LNCAP (cell line): ENCODE measurements around the gene LMOD1.

Experiments used
- TF ChIP-seq, protein P1 (sequence below): fragments of 450-650 bp; IDR thresholded peaks from 2 replicates; pipeline ENCODE4 v1.5.1; 2017; ENCODE audit warnings: mild to moderate bottlenecking

LMOD1 gene

DNA sequence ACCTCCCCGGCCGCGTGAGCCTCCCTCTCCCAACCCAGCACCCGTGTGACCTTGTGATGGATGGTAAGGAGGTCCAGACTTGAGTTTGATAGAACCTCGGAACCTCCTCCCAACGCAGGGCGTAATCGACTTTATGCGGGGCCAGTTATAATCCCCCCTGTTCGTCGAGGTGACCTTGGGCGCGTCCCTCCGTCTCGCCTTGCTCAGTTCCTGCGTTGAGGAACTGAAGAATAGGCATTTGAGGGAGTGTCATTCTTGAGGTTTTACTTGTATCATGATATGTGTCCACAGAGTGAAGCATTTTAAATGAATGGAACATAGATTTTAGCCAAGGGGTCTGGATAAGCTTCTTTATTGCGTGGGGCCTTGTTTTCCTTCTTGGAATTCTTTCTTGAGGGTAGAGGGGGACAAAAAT, 9.4 kb upstream of the LMOD1 start:
- TF ChIP-seq, protein P1, sequence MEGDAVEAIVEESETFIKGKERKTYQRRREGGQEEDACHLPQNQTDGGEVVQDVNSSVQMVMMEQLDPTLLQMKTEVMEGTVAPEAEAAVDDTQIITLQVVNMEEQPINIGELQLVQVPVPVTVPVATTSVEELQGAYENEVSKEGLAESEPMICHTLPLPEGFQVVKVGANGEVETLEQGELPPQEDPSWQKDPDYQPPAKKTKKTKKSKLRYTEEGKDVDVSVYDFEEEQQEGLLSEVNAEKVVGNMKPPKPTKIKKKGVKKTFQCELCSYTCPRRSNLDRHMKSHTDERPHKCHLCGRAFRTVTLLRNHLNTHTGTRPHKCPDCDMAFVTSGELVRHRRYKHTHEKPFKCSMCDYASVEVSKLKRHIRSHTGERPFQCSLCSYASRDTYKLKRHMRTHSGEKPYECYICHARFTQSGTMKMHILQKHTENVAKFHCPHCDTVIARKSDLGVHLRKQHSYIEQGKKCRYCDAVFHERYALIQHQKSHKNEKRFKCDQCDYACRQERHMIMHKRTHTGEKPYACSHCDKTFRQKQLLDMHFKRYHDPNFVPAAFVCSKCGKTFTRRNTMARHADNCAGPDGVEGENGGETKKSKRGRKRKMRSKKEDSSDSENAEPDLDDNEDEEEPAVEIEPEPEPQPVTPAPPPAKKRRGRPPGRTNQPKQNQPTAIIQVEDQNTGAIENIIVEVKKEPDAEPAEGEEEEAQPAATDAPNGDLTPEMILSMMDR = no peak

DNA sequence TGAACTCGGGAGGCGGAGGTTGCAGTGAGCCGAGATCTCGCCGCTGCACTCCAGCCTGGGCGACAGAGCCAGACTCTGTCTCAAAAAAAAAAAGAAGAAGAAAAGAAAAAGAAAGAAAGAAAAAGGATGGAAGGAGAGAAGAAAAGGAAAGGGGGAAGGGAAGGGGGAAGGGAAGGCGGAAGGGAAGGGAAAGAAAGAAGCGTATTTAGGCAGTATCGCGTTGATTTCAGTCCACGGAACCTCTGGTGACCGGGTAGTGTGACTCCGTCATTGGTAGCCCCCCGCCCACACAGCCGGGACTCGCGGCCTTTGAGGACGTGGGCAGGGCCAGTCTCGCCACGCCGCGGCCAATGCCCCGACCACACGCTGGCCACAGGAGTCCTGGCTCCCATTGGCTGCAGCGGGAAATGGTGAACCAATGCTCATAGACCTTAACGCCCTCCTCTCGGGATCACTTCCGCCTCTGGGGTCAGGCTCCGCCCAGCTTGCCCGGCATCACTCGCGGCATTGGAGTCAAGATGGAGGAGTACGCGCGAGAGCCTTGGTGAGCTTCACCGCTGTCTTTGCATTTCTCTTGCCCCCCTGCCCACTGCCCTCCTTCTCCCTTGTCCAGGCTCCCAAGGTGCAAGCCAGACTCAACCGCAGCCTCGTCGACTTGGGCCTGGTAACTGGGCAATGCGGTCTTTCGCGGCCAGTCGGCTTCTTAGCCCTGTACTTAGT, 8.8 kb upstream of the LMOD1 start, which contains the start of gene TIMM17A:
TIMM17A (plus strand) TSS at position 495 of the 720 bp plus-strand sequence; CDS start at position 519, 24 bp downstream.
- TF ChIP-seq, protein P1 = no peak

GRCh38 chr1:201954263-201955008, 8.1 kb upstream of the LMOD1 start:
- TF ChIP-seq, protein P1 = no peak

DNA sequence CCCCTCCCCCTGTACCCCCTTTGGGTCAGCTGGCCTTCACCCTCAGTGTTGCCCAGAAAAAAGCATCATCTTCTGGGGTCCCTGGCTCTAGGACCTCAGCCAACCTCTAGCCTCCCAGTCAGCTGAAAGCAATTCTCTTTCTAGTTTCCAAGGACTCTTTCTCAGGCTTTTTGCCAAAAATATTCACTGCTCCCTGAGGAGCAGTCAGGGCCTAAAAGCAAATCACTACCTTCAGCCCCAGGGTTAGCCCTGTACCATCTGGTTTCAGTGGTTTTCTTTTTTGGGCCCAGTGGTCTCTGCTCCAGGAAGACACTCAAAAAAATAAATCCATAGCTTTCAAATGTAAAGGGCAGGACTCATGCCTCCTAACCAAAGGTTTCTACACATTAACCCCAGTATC, 3.1 kb upstream of the LMOD1 start:
- TF ChIP-seq, protein P1 = no peak

GRCh38 chr1:201947697-201948008, 1.3 kb upstream of the LMOD1 start:
- TF ChIP-seq, protein P1 = no peak

GRCh38 chr1:201945863-201946223, 505 bp downstream of the LMOD1 start:
- TF ChIP-seq, protein P1 = no peak

- TF ChIP-seq, protein P1 = peak; percentile 53; the same call in 1 of the 2 replicates
These were observed 1.2 kb downstream of the LMOD1 start for GRCh38 chr1:201945157-201945556.
